ENCODE results near the gene CNTLN.

Gene CNTLN

DNA sequence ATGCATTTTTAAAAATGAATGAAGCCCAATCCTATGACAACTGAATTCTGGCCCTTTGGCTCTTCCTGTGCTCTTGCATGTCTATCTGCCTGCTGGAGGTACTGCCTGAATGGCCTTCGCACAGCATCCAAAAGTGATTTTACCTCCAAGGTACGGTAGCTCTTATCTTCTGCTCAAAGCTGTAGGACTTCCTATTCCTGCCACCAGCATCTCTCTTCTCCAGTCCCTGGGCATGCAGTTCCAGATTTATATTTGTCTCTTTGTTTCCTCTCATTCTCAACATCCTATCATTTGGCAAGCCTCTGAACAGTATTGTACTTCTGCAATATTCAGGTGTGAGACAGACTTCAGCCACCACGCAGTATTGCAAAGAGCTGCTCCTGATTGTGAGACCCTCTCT is 400.3 kb downstream of the CNTLN start:
- no peaks in the 10 kb centered on the region for H3K27me3 ChIP-seq (ENCODE audit: low read length)
- no peak for TF ChIP-seq EZH2phosphoT487 (conservative IDR thresholded peaks at IDR 0.05; ENCODE audit: low read length)
- TF ChIP-seq, protein P1, sequence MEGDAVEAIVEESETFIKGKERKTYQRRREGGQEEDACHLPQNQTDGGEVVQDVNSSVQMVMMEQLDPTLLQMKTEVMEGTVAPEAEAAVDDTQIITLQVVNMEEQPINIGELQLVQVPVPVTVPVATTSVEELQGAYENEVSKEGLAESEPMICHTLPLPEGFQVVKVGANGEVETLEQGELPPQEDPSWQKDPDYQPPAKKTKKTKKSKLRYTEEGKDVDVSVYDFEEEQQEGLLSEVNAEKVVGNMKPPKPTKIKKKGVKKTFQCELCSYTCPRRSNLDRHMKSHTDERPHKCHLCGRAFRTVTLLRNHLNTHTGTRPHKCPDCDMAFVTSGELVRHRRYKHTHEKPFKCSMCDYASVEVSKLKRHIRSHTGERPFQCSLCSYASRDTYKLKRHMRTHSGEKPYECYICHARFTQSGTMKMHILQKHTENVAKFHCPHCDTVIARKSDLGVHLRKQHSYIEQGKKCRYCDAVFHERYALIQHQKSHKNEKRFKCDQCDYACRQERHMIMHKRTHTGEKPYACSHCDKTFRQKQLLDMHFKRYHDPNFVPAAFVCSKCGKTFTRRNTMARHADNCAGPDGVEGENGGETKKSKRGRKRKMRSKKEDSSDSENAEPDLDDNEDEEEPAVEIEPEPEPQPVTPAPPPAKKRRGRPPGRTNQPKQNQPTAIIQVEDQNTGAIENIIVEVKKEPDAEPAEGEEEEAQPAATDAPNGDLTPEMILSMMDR (IDR thresholded peaks at IDR 0.05; ENCODE audit: insufficient read depth, low read length, poor library complexity, severe bottlenecking) = no peak
- no peaks in the 10 kb centered on the region for H3K36me3 ChIP-seq (ENCODE audit: low read length)
- no peak overlapping the region for H2AFZ ChIP-seq (ENCODE audit: low read depth, low read length, severe bottlenecking)
- no peak overlapping the region for H3K4me2 ChIP-seq (ENCODE audit: low read depth, low read length, poor library complexity, severe bottlenecking)
- no peaks in the 10 kb centered on the region for H3F3A ChIP-seq (ENCODE audit: insufficient read depth)
- no peaks in the 10 kb centered on the region for H3K9me2 ChIP-seq (replicated peaks; ENCODE audit: insufficient read depth, low read length)
- no peaks in the 10 kb centered on the region for H3K79me2 ChIP-seq (ENCODE audit: insufficient read depth, low read length)
- no peak overlapping the region for H3K27ac ChIP-seq (ENCODE audit: low read depth, low read length)
- no peak overlapping the region for H3K9ac ChIP-seq (ENCODE audit: low read length)
- H3K9me3 ChIP-seq (ENCODE audit: insufficient read depth, low read length) = no peaks in the 10 kb centered on the region
- no peak overlapping the region for H3K4me3 ChIP-seq (ENCODE audit: insufficient read depth, low read length, poor library complexity, severe bottlenecking)
- no peaks in the 10 kb centered on the region for H4K20me1 ChIP-seq (ENCODE audit: low read depth, low read length)

DNA sequence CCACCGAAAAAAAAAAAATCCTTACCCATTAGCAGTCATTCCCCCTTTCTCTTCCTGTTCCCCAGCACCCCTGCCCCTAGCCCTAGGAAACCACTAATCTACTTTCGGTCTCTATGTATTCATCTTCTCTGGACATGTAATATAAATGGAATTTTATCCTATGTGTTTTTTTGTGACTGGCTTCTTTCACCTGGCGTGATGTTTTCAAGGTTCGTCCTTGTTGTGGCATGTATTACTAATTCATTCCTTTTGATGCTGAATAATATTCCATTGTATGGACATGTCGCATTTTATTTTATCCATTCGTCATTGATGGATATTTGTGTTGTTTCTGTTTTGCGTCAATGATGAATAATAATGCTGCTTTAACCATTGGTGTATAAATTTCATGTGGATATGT is 401.2 kb downstream of the CNTLN start:
- H3K9ac ChIP-seq (ENCODE audit: low read length) = no peak overlapping the region
- no peak overlapping the region for H3K27ac ChIP-seq (ENCODE audit: low read depth, low read length)
- no peak overlapping the region for H3K4me2 ChIP-seq (ENCODE audit: low read depth, low read length, poor library complexity, severe bottlenecking)
- H3K79me2 ChIP-seq (ENCODE audit: insufficient read depth, low read length) = no peaks in the 10 kb centered on the region
- H3K4me3 ChIP-seq (ENCODE audit: insufficient read depth, low read length, poor library complexity, severe bottlenecking) = no peak overlapping the region
- no peaks in the 10 kb centered on the region for H3K9me3 ChIP-seq (ENCODE audit: insufficient read depth, low read length)
- H2AFZ ChIP-seq (ENCODE audit: low read depth, low read length, severe bottlenecking) = no peak overlapping the region
- H3F3A ChIP-seq (ENCODE audit: insufficient read depth) = no peaks in the 10 kb centered on the region
- no peaks in the 10 kb centered on the region for H4K20me1 ChIP-seq (ENCODE audit: low read depth, low read length)
- no peaks in the 10 kb centered on the region for H3K9me2 ChIP-seq (replicated peaks; ENCODE audit: insufficient read depth, low read length)
- TF ChIP-seq, protein P1 (IDR thresholded peaks at IDR 0.05; ENCODE audit: insufficient read depth, low read length, poor library complexity, severe bottlenecking) = no peak
- TF ChIP-seq EZH2phosphoT487 (conservative IDR thresholded peaks at IDR 0.05; ENCODE audit: low read length) = no peak
- no peaks in the 10 kb centered on the region for H3K27me3 ChIP-seq (ENCODE audit: low read length)
- no peaks in the 10 kb centered on the region for H3K36me3 ChIP-seq (ENCODE audit: low read length)

DNA sequence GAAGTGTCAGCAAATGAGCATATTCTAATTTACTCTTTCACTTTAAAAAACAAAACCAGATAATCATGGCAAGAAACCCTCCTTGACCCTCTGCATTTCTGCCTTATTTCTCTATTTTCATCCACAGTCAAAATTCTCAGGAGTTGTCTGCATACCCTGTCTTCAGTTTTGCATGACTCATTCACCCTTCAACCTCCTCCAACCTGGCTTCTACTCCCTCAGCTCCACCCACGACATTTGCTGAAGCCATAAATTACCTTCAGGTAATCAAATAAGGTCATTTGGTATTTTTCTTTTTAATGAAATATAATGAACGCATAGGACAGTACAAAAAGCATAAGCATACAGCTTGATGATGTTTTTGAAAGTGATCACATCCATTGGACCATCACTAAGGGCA is 416.2 kb downstream of the CNTLN start:
- H4K20me1 ChIP-seq (ENCODE audit: low read depth, low read length) = no peaks in the 10 kb centered on the region
- H3F3A ChIP-seq (ENCODE audit: insufficient read depth) = no peaks in the 10 kb centered on the region
- TF ChIP-seq EZH2phosphoT487 (conservative IDR thresholded peaks at IDR 0.05; ENCODE audit: low read length) = no peak
- TF ChIP-seq, protein P1 (IDR thresholded peaks at IDR 0.05; ENCODE audit: insufficient read depth, low read length, poor library complexity, severe bottlenecking) = no peak
- no peak overlapping the region for H3K9ac ChIP-seq (ENCODE audit: low read length)
- no peaks in the 10 kb centered on the region for H3K9me2 ChIP-seq (replicated peaks; ENCODE audit: insufficient read depth, low read length)
- no peak overlapping the region for H3K27ac ChIP-seq (ENCODE audit: low read depth, low read length)
- no peak overlapping the region for H3K4me2 ChIP-seq (ENCODE audit: low read depth, low read length, poor library complexity, severe bottlenecking)
- H3K27me3 ChIP-seq (ENCODE audit: low read length) = no peaks in the 10 kb centered on the region
- no peak overlapping the region for H3K4me3 ChIP-seq (ENCODE audit: insufficient read depth, low read length, poor library complexity, severe bottlenecking)
- no peak overlapping the region for H2AFZ ChIP-seq (ENCODE audit: low read depth, low read length, severe bottlenecking)
- H3K79me2 ChIP-seq (ENCODE audit: insufficient read depth, low read length) = no peaks in the 10 kb centered on the region
- no peaks in the 10 kb centered on the region for H3K9me3 ChIP-seq (ENCODE audit: insufficient read depth, low read length)
- no peaks in the 10 kb centered on the region for H3K36me3 ChIP-seq (ENCODE audit: low read length)
